NCI-H146 (cell line): Measurements from ENCODE around the gene PRDX6.
"Not testable (repeated sequence)": the region's sequence is repeated elsewhere in the genome, so short reads cannot be mapped to it uniquely, and the experiment has no call there.

ENCODE experiments used
- DNase-seq: peaks from one replicate; lab custom pipeline; 2025; lab: John Stamatoyannopoulos, UW

PRDX6 gene

GRCh38 chr1:173477286-173478093, at the start of gene PRDX6:
TSS of gene PRDX6 (plus strand) at chr1:173477335. CDS start at chr1:173477398, 63 bp downstream.
- DNase-seq: peak; percentile 93

- DNase-seq: peak; percentile 22
Observed at GRCh38 chr1:173429471-173430402, 47.4 kb upstream of the PRDX6 start.

- no peak for DNase-seq
Observed at GRCh38 chr1:173430677-173431303, 46.3 kb upstream of the PRDX6 start.

GRCh38 chr1:173431304-173432045, 45.7 kb upstream of the PRDX6 start:
- peak; percentile 65 for DNase-seq

- DNase-seq: no peak
Observed at GRCh38 chr1:173432331-173432730, 44.8 kb upstream of the PRDX6 start.

GRCh38 chr1:173433751-173434326, 43.3 kb upstream of the PRDX6 start:
- no peak for DNase-seq

GRCh38 chr1:173436841-173437428, 40.2 kb upstream of the PRDX6 start:
- no peak for DNase-seq

GRCh38 chr1:173438675-173439074, 38.5 kb upstream of the PRDX6 start:
- DNase-seq: no peak

GRCh38 chr1:173440430-173440829, 36.7 kb upstream of the PRDX6 start:
- DNase-seq: no peak

- DNase-seq: no peak
Observed at GRCh38 chr1:173444757-173445156, 32.4 kb upstream of the PRDX6 start.

GRCh38 chr1:173445164-173445563, 32.0 kb upstream of the PRDX6 start:
- no peak for DNase-seq

- no peak for DNase-seq
Observed at GRCh38 chr1:173445656-173446055, 31.5 kb upstream of the PRDX6 start.

- DNase-seq: no peak
Observed at GRCh38 chr1:173447224-173447623, 29.9 kb upstream of the PRDX6 start.

- DNase-seq: no peak
Observed at GRCh38 chr1:173448945-173449344, 28.2 kb upstream of the PRDX6 start.

GRCh38 chr1:173451981-173452380, 25.2 kb upstream of the PRDX6 start:
- DNase-seq: no peak

GRCh38 chr1:173453982-173454381, 23.2 kb upstream of the PRDX6 start:
- DNase-seq: no peak

GRCh38 chr1:173454966-173455524, 22.1 kb upstream of the PRDX6 start:
- DNase-seq: no peak

GRCh38 chr1:173459885-173460284, 17.2 kb upstream of the PRDX6 start:
- no peak for DNase-seq

GRCh38 chr1:173462666-173463065, 14.5 kb upstream of the PRDX6 start:
- not testable (repeated sequence) for DNase-seq

- not testable (repeated sequence) for DNase-seq
Observed at GRCh38 chr1:173464185-173464584, 12.9 kb upstream of the PRDX6 start.

GRCh38 chr1:173467426-173467825, 9.7 kb upstream of the PRDX6 start:
- DNase-seq: no peak
